Naive thymus-derived CD4-positive, alpha-beta T cell (primary cell): ENCODE data around the gene OR1E1. TPM values are rescaled to one million over a fixed set of nuclear protein-coding genes. Genes with fewer than 3 reads are reported as not detected.
"Not testable (repeated sequence)": the region's sequence is repeated elsewhere in the genome, so short reads cannot be mapped to it uniquely, and the experiment has no call there.

Experiments used
- ATAC-seq: fragments of 150-1000 bp; cut with Tn5 transposase; 2 replicates; pipeline ENCODE4 v1.10.0; 2021; ENCODE audit warnings: mild to moderate bottlenecking, moderate library complexity
- CTCF ChIA-PET: fragments of 350-600 bp; sonication (Branson Sonifier 250); formaldehyde crosslinking; loops from one replicate; lab custom pipeline; 2021; ENCODE audit warnings: antibody characterized with exemption; lab: Charles Lee
- POLR2A ChIA-PET: fragments of 350-600 bp; sonication (Branson Sonifier 250); formaldehyde crosslinking; loops from one replicate; lab custom pipeline; 2021; ENCODE audit warnings: antibody characterized with exemption, inconsistent platforms; lab: Charles Lee
- DNase-seq, 9 donors: peaks; one replicate each; pipeline versions ENCODE4 v3.0.0 to v3.0.0-alpha.2; 2020 to 2022; ENCODE audit warnings: mixed read lengths in 1 of 9
- H3K27ac ChIP-seq: one replicate; pipeline ENCODE4 v1.7.0; 2013; ENCODE audit warnings: mild to moderate bottlenecking, low read depth, low read length, moderate library complexity
- H3K27me3 ChIP-seq, 2 donors: one replicate each; pipeline ENCODE4 v1.7.0; 2013; ENCODE audit warnings: low read length in 2 of 2, mild to moderate bottlenecking in 2 of 2, moderate library complexity in 2 of 2; ENCODE audit not compliant: control insufficient read depth in 2 of 2, insufficient read depth in 2 of 2
- H3K36me3 ChIP-seq, 3 experiments: 1 replicate in 2 of 3; 2 replicates in 1 of 3; pipeline ENCODE4 v1.7.0; 2013; ENCODE audit warnings: low read length in 3 of 3, mild to moderate bottlenecking in 3 of 3, moderate library complexity in 1 of 3; ENCODE audit not compliant: insufficient read depth in 3 of 3, control insufficient read depth in 2 of 3
- H3K4me1 ChIP-seq, 2 donors: one replicate each; pipeline ENCODE4 v1.7.0; 2013; ENCODE audit warnings: low read length in 2 of 2, mild to moderate bottlenecking in 2 of 2, moderate library complexity in 1 of 2; ENCODE audit not compliant: control insufficient read depth in 2 of 2, insufficient read depth in 2 of 2
- H3K4me3 ChIP-seq: 2 replicates; pipeline ENCODE4 v1.7.0; 2013; ENCODE audit warnings: mild to moderate bottlenecking, low read length
- H3K9me3 ChIP-seq, 3 experiments: 1 replicate in 2 of 3; 2 replicates in 1 of 3; pipeline ENCODE4 v1.7.0; 2013; ENCODE audit warnings: low read length in 3 of 3; ENCODE audit not compliant: control insufficient read depth in 2 of 3
- H3K27ac Mint-ChIP-seq, 9 donors: one replicate each; pipeline ENCODE4 v1.8.0; 2020 to 2022; ENCODE audit warnings: mixed read lengths in 9 of 9, mild to moderate bottlenecking in 8 of 9, moderate library complexity in 5 of 9, inconsistent platforms in 2 of 9
- H3K27me3 Mint-ChIP-seq, 5 donors: one replicate each; pipeline ENCODE4 v1.8.0; 2021 to 2022; ENCODE audit warnings: mixed read lengths in 5 of 5, mild to moderate bottlenecking in 1 of 5
- H3K36me3 Mint-ChIP-seq, 5 donors: one replicate each; pipeline ENCODE4 v1.8.0; 2020 to 2022; ENCODE audit warnings: mixed read lengths in 5 of 5, mild to moderate bottlenecking in 3 of 5, inconsistent platforms in 1 of 5
- H3K4me1 Mint-ChIP-seq, 7 donors: one replicate each; pipeline ENCODE4 v1.8.0; 2020 to 2022; ENCODE audit warnings: mixed read lengths in 7 of 7, mild to moderate bottlenecking in 3 of 7, inconsistent platforms in 1 of 7
- H3K4me3 Mint-ChIP-seq, 10 donors: one replicate each; pipeline ENCODE4 v1.8.0; 2020 to 2022; ENCODE audit warnings: mild to moderate bottlenecking in 10 of 10, mixed read lengths in 10 of 10, moderate library complexity in 6 of 10, inconsistent platforms in 2 of 10
- H3K9me3 Mint-ChIP-seq, 11 donors: one replicate each; pipeline ENCODE4 v1.8.0; 2020 to 2022; ENCODE audit warnings: mixed read lengths in 11 of 11, mild to moderate bottlenecking in 4 of 11, inconsistent platforms in 1 of 11, moderate library complexity in 1 of 11
- intact Hi-C, 2 donors: fragments of 100-400 bp; cut with micrococcal nuclease; formaldehyde crosslinking; loops; one replicate each; pipeline ENCODE4 v1.15.1; 2023
- polyA plus RNA-seq, 2 donors: library from polyadenylated mRNA; unstranded; fragments of 300-500 nt; fragmentation: Illumina TruSeq; gene quantifications; one replicate each; pipeline ENCODE4 v1.2.3, GENCODE V29; 2021
- total RNA-seq, 6 experiments: library from RNA in 5 of 6; stranded (reverse) in 5 of 6; gene quantifications; 1 replicate in 5 of 6; 2 replicates in 1 of 6; pipeline ENCODE4 v1.2.3 and lab custom pipeline; 2021 to 2026

Gene OR1E1
- total RNA-seq = not detected
- not detected for polyA plus RNA-seq
- total RNA-seq (lab: John Stamatoyannopoulos, UW) = not detected

- no peak within 1 kb of the TSS for H3K4me3 ChIP-seq
- DNase-seq = no peak
- Mint-ChIP-seq H3K36me3 (peaks cover 0 to 3% (median 0%) of the 10 kb centered on the region in 5 donors), H3K4me3 (no peak within 1 kb of the TSS), H3K27ac (peak within 1 kb of the TSS in 1 of 9 donors; percentile 76), H3K27me3 (peaks cover 0 to 37% (median 36%) of the 10 kb centered on the region in 5 donors), H3K9me3 (peaks cover 0 to 11% (median 2%) of the 10 kb centered on the region in 11 donors), H3K4me1 (peaks cover 0 to 1% (median 0%) of the 10 kb centered on the region in 7 donors)
- no peaks in the 10 kb centered on the region for H3K36me3 ChIP-seq
- no peaks in the 10 kb centered on the region for H3K4me1 ChIP-seq
- no peak within 1 kb of the TSS for H3K27ac ChIP-seq
- ATAC-seq = no peak
- no peaks in the 10 kb centered on the region for H3K27me3 ChIP-seq
- no peaks in the 10 kb centered on the region for H3K9me3 ChIP-seq
- CTCF ChIA-PET = no interaction called here
- POLR2A ChIA-PET = no interaction called here
- intact Hi-C loops = no loop called here
These were observed at the start of gene OR1E1 for GRCh38 chr17:3398310-3398709. TSS of gene OR1E1 (minus strand) at chr17:3398410. CDS start at chr17:3398410, 0 bp downstream.

GRCh38 chr17:3447625-3448024 lies 49.4 kb upstream of the OR1E1 start:
- intact Hi-C loops = no loop called here
- Histone ChIP-seq H3K4me3 (no peak overlapping the region), H3K4me1 (no peaks in the 10 kb centered on the region), H3K27me3 (no peaks in the 10 kb centered on the region), H3K27ac (no peak overlapping the region), H3K9me3 (no peaks in the 10 kb centered on the region), H3K36me3 (no peaks in the 10 kb centered on the region)
- no peak for DNase-seq
- no peak for ATAC-seq
- Mint-ChIP-seq H3K4me3 (no peak overlapping the region), H3K27ac (no peak overlapping the region), H3K27me3 (peaks cover 14 to 38% (median 33%) of the 10 kb centered on the region in 5 donors), H3K36me3 (no peaks in the 10 kb centered on the region), H3K4me1 (no peaks in the 10 kb centered on the region), H3K9me3 (peaks cover 0 to 3% (median 0%) of the 10 kb centered on the region in 11 donors)
- CTCF ChIA-PET = no interaction called here
- POLR2A ChIA-PET = no interaction called here

- ATAC-seq (no peak), DNase-seq (no peak)
- intact Hi-C loops = no loop called here
- no peak overlapping the region for H3K4me3 Mint-ChIP-seq
- H3K27ac Mint-ChIP-seq = no peak overlapping the region
- Histone ChIP-seq H3K27me3 (peaks cover 0 to 3% of the 10 kb centered on the region in 2 donors), H3K27ac (no peak overlapping the region), H3K4me1 (no peaks in the 10 kb centered on the region), H3K4me3 (no peak overlapping the region), H3K9me3 (no peaks in the 10 kb centered on the region), H3K36me3 (no peaks in the 10 kb centered on the region)
- no peaks in the 10 kb centered on the region for H3K4me1 Mint-ChIP-seq
- H3K36me3 Mint-ChIP-seq = no peaks in the 10 kb centered on the region
- POLR2A ChIA-PET = no interaction called here
- CTCF ChIA-PET = no interaction called here
- peaks cover 0 to 2% (median 0%) of the 10 kb centered on the region in 11 donors for H3K9me3 Mint-ChIP-seq
- peaks cover 15 to 49% (median 33%) of the 10 kb centered on the region in 5 donors for H3K27me3 Mint-ChIP-seq
These were observed 42.2 kb upstream of the OR1E1 start for GRCh38 chr17:3440451-3440850.

- H3K36me3 ChIP-seq = no peaks in the 10 kb centered on the region
- H3K4me3 Mint-ChIP-seq = no peak overlapping the region
- no peaks in the 10 kb centered on the region for H3K4me1 Mint-ChIP-seq
- H3K4me3 ChIP-seq = no peak overlapping the region
- intact Hi-C loops = no loop called here
- H3K27me3 ChIP-seq = peaks cover 0 to 3% of the 10 kb centered on the region in 2 donors
- H3K27ac ChIP-seq = no peak overlapping the region
- ChIA-PET CTCF (no interaction called here), POLR2A (no interaction called here)
- DNase-seq (no peak), ATAC-seq (no peak)
- H3K27ac Mint-ChIP-seq = no peak overlapping the region
- peaks cover 13 to 49% (median 39%) of the 10 kb centered on the region in 5 donors for H3K27me3 Mint-ChIP-seq
- no peaks in the 10 kb centered on the region for H3K9me3 ChIP-seq
- H3K9me3 Mint-ChIP-seq = peaks cover 0 to 2% (median 0%) of the 10 kb centered on the region in 11 donors
- no peaks in the 10 kb centered on the region for H3K4me1 ChIP-seq
- H3K36me3 Mint-ChIP-seq = no peaks in the 10 kb centered on the region
These were observed 40.2 kb upstream of the OR1E1 start for GRCh38 chr17:3438368-3438767.

- ATAC-seq = no peak
- Histone ChIP-seq H3K27ac (no peak within 1 kb of the TSS), H3K4me3 (no peak within 1 kb of the TSS), H3K36me3 (no peaks in the 10 kb centered on the region), H3K27me3 (no peaks in the 10 kb centered on the region), H3K4me1 (no peaks in the 10 kb centered on the region), H3K9me3 (no peaks in the 10 kb centered on the region)
- Mint-ChIP-seq H3K4me1 (no peaks in the 10 kb centered on the region), H3K4me3 (no peak within 1 kb of the TSS), H3K36me3 (no peaks in the 10 kb centered on the region), H3K27ac (no peak within 1 kb of the TSS), H3K27me3 (peaks cover 2 to 42% (median 28%) of the 10 kb centered on the region in 5 donors), H3K9me3 (peaks cover 1 to 15% (median 3%) of the 10 kb centered on the region in 11 donors)
- intact Hi-C loops = no loop called here
- ChIA-PET CTCF (no interaction called here), POLR2A (interaction anchor here (0.6 kb wide), 1 partner anchor 112 kb away, joined by 4 read pairs; no protein-coding TSS in a partner anchor)
- DNase-seq = no peak
These were observed 35.5 kb upstream of the OR1E1 start, which contains the start of gene OR1E2 for GRCh38 chr17:3433741-3434140. TSS of gene OR1E2 (minus strand) at chr17:3433841. CDS start at chr17:3433841, 0 bp downstream.

GRCh38 chr17:3433215-3433614 lies 35.0 kb upstream of the OR1E1 start:
- H3K36me3 Mint-ChIP-seq, intact Hi-C loops, CTCF ChIA-PET, H3K27me3 ChIP-seq, H3K4me1 Mint-ChIP-seq, H3K27ac ChIP-seq, H3K4me3 Mint-ChIP-seq, H3K9me3 ChIP-seq, H3K4me1 ChIP-seq, H3K36me3 ChIP-seq, H3K27ac Mint-ChIP-seq, DNase-seq, H3K4me3 ChIP-seq: not testable (repeated sequence)
- POLR2A ChIA-PET = interaction anchor here (0.6 kb wide), 1 partner anchor 113 kb away, joined by 4 read pairs; no protein-coding TSS in a partner anchor
- ATAC-seq = peak; percentile 76
- Mint-ChIP-seq H3K9me3 (peaks cover 2 to 15% (median 6%) of the 10 kb centered on the region in 11 donors), H3K27me3 (peaks cover 3 to 42% (median 34%) of the 10 kb centered on the region in 5 donors)

GRCh38 chr17:3418222-3418621 lies 20.0 kb upstream of the OR1E1 start:
- Histone ChIP-seq H3K4me3 (no peak overlapping the region), H3K36me3 (no peaks in the 10 kb centered on the region), H3K4me1 (no peaks in the 10 kb centered on the region), H3K27me3 (peaks cover 0 to 3% of the 10 kb centered on the region in 2 donors), H3K9me3 (no peaks in the 10 kb centered on the region), H3K27ac (no peak overlapping the region)
- H3K27me3 Mint-ChIP-seq = peaks cover 8 to 33% (median 29%) of the 10 kb centered on the region in 5 donors
- CTCF ChIA-PET = no interaction called here
- H3K27ac Mint-ChIP-seq = no peak overlapping the region
- H3K4me3 Mint-ChIP-seq = no peak overlapping the region
- DNase-seq (no peak), ATAC-seq (no peak)
- peaks cover 0 to 4% (median 0%) of the 10 kb centered on the region in 11 donors for H3K9me3 Mint-ChIP-seq
- intact Hi-C loops = no loop called here
- H3K36me3 Mint-ChIP-seq = peaks cover 0 to 5% (median 0%) of the 10 kb centered on the region in 5 donors
- H3K4me1 Mint-ChIP-seq = no peaks in the 10 kb centered on the region
- POLR2A ChIA-PET = no interaction called here
